NT2/D1 (cell line): ENCODE data around the gene PGLYRP2.

Experiments used
- SUZ12 ChIP-seq: IDR thresholded peaks from 2 replicates; pipeline ENCODE4 v1.6.1; 2011; ENCODE audit not compliant: insufficient read length, insufficient read depth; ENCODE audit errors: extremely low read depth
- YY1 ChIP-seq: IDR thresholded peaks from 2 replicates; pipeline ENCODE4 v1.6.1; 2011; ENCODE audit not compliant: insufficient read length, insufficient read depth
- ZNF274 ChIP-seq: IDR thresholded peaks from 2 replicates; pipeline ENCODE4 v1.6.1; 2011; ENCODE audit warnings: mild to moderate bottlenecking, low read depth, low read length

- TF ChIP-seq SUZ12: no peak
- TF ChIP-seq YY1: no peak
- no peak for TF ChIP-seq ZNF274
Observed at GRCh38 chr19:15443838-15444237, 35.5 kb downstream of the PGLYRP2 start.
